Activated B cell treated with CpG ODN at 0.5 μM for 24 hours (primary cell): ENCODE results near the gene TBCB. TPM values are rescaled to one million over a fixed set of nuclear protein-coding genes. Genes with fewer than 3 reads are reported as not detected.

Experiments
- ATAC-seq: fragments of 200-7000 bp; cut with Tn5 transposase; one replicate; pipeline ENCODE4 v1.10.0; 2021; ENCODE audit warnings: low read depth, mild to moderate bottlenecking, moderate library complexity
- CTCF ChIA-PET: fragments of 350-600 bp; sonication (Branson Sonifier 250); formaldehyde crosslinking; loops from one replicate; lab custom pipeline; 2021; ENCODE audit warnings: antibody characterized with exemption; lab: Charles Lee
- POLR2A ChIA-PET: fragments of 350-600 bp; sonication (Branson Sonifier 250); formaldehyde crosslinking; loops from one replicate; lab custom pipeline; 2021; ENCODE audit warnings: antibody characterized with exemption; lab: Charles Lee
- DNase-seq: peaks from one replicate; pipeline ENCODE4 v3.0.0; 2022
- H3K27ac Mint-ChIP-seq: one replicate; pipeline ENCODE4 v1.8.0; 2020; ENCODE audit warnings: mixed read lengths
- H3K27me3 Mint-ChIP-seq: one replicate; pipeline ENCODE4 v1.8.0; 2021; ENCODE audit warnings: mixed read lengths
- H3K36me3 Mint-ChIP-seq: one replicate; pipeline ENCODE4 v1.8.0; 2021; ENCODE audit warnings: low read depth, mixed read lengths
- H3K4me1 Mint-ChIP-seq: one replicate; pipeline ENCODE4 v1.8.0; 2021; ENCODE audit warnings: mixed read lengths
- H3K4me3 Mint-ChIP-seq: one replicate; pipeline ENCODE4 v1.8.0; 2020; ENCODE audit warnings: mild to moderate bottlenecking, mixed read lengths
- H3K9me3 Mint-ChIP-seq: one replicate; pipeline ENCODE4 v1.8.0; 2020; ENCODE audit warnings: mixed read lengths
- CTCF ChIP-seq: fragments of 200-600 bp; IDR thresholded peaks from one replicate; pipeline ENCODE4 v1.8.0; 2022; ENCODE audit warnings: antibody characterized with exemption, mild to moderate bottlenecking
- intact Hi-C: fragments of 100-400 bp; cut with micrococcal nuclease; formaldehyde crosslinking; loops from one replicate; pipeline ENCODE4 v1.15.1; 2024
- total RNA-seq: library from RNA; stranded (reverse); gene quantifications from 2 replicates; pipeline ENCODE4 v1.2.3, GENCODE V29; 2022

The TBCB gene
- total RNA-seq, 1 donor from 2014 or later, result 144 TPM

GRCh38 chr19:36079389-36079945 is 35.8 kb upstream of the TBCB start:
- Mint-ChIP-seq H3K4me1 (no peaks in the 10 kb centered on the region), H3K4me3 (no peak overlapping the region), H3K9me3 (no peaks in the 10 kb centered on the region), H3K27ac (no peak overlapping the region), H3K36me3 (peaks cover 2% of the 10 kb centered on the region), H3K27me3 (no peaks in the 10 kb centered on the region)
- ATAC-seq (no peak), DNase-seq (no peak)
- POLR2A ChIA-PET, result no interaction called here
- intact Hi-C loops, result no loop called here
- TF ChIP-seq CTCF, result no peak
- CTCF ChIA-PET, result no interaction called here

- Mint-ChIP-seq H3K36me3 (peaks cover 2% of the 10 kb centered on the region), H3K27me3 (no peaks in the 10 kb centered on the region), H3K4me3 (no peak overlapping the region), H3K9me3 (no peaks in the 10 kb centered on the region), H3K4me1 (no peaks in the 10 kb centered on the region), H3K27ac (no peak overlapping the region)
- ATAC-seq (no peak), DNase-seq (no peak)
- no peak for TF ChIP-seq CTCF
- intact Hi-C loops, result no loop called here
- ChIA-PET POLR2A (no interaction called here), CTCF (no interaction called here)
Observed at GRCh38 chr19:36081385-36081784, 33.9 kb upstream of the TBCB start.

GRCh38 chr19:36081894-36082293 is 33.4 kb upstream of the TBCB start:
- CTCF ChIA-PET, result no interaction called here
- ATAC-seq, result no peak

GRCh38 chr19:36082916-36083315 is 32.4 kb upstream of the TBCB start:
- POLR2A ChIA-PET, result no interaction called here
- TF ChIP-seq CTCF, result no peak
- ATAC-seq (no peak), DNase-seq (no peak)
- CTCF ChIA-PET, result no interaction called here
- Mint-ChIP-seq H3K36me3 (peaks cover 2% of the 10 kb centered on the region), H3K4me1 (no peaks in the 10 kb centered on the region), H3K27ac (no peak overlapping the region), H3K4me3 (no peak overlapping the region), H3K9me3 (no peaks in the 10 kb centered on the region), H3K27me3 (no peaks in the 10 kb centered on the region)
- intact Hi-C loops, result no loop called here

More at GRCh38 chr19:36081894-36082293, 33.4 kb upstream of the TBCB start:
- Mint-ChIP-seq H3K4me3 (no peak overlapping the region), H3K36me3 (peaks cover 2% of the 10 kb centered on the region), H3K4me1 (no peaks in the 10 kb centered on the region), H3K27me3 (no peaks in the 10 kb centered on the region), H3K27ac (no peak overlapping the region), H3K9me3 (no peaks in the 10 kb centered on the region)
- no peak for TF ChIP-seq CTCF
- intact Hi-C loops, result no loop called here
- POLR2A ChIA-PET, result no interaction called here
- DNase-seq, result no peak

GRCh38 chr19:36084231-36085009 is 30.8 kb upstream of the TBCB start:
- no peak overlapping the region for H3K27ac Mint-ChIP-seq
- DNase-seq (no peak), ATAC-seq (no peak)
- ChIA-PET CTCF (no interaction called here), POLR2A (interaction anchor here (0.8 kb wide), 1 partner anchor 31 kb away, joined by 3 read pairs; the partner anchor contains the start of gene TBCB)
- H3K4me3 Mint-ChIP-seq, result no peak overlapping the region
- TF ChIP-seq CTCF, result no peak
- H3K9me3 Mint-ChIP-seq, result no peaks in the 10 kb centered on the region
- H3K36me3 Mint-ChIP-seq, result peaks cover 2% of the 10 kb centered on the region
- H3K27me3 Mint-ChIP-seq, result no peaks in the 10 kb centered on the region
- H3K4me1 Mint-ChIP-seq, result no peaks in the 10 kb centered on the region
- intact Hi-C loops, result no loop called here
